IMR-90 (cell line): ENCODE data around the gene DCAF10.
"Not testable (repeated sequence)": the region's sequence is repeated elsewhere in the genome, so short reads cannot be mapped to it uniquely, and the experiment has no call there.

ENCODE experiments used
- BHLHE40 ChIP-seq: fragments of 150-350 bp; IDR thresholded peaks from 2 replicates; pipeline ENCODE4 v1.6.1; 2016; ENCODE audit warnings: mild to moderate bottlenecking, low read depth, low read length
- CEBPB ChIP-seq: IDR thresholded peaks from 2 replicates; pipeline ENCODE4 v1.6.1; 2012; ENCODE audit warnings: low read depth, low read length, improper control_type of control experiment
- CHD1 ChIP-seq: IDR thresholded peaks from 2 replicates; pipeline ENCODE4 v1.6.1; 2012; ENCODE audit warnings: low read depth, low read length, improper control_type of control experiment
- MAFK ChIP-seq: IDR thresholded peaks from 2 replicates; pipeline ENCODE4 v1.6.1; 2012; ENCODE audit warnings: low read depth, low read length, improper control_type of control experiment
- MXI1 ChIP-seq: IDR thresholded peaks from 2 replicates; pipeline ENCODE4 v1.6.1; 2012; ENCODE audit warnings: low read depth, mild to moderate bottlenecking, low read length, moderate library complexity, borderline replicate concordance
- NFE2L2 ChIP-seq: fragments of 150-350 bp; IDR thresholded peaks from 2 replicates; pipeline ENCODE4 v1.6.1; 2016; ENCODE audit warnings: low read depth, mild to moderate bottlenecking, low read length
- POLR2A ChIP-seq: IDR thresholded peaks from 2 replicates; pipeline ENCODE4 v1.6.1; 2012; ENCODE audit warnings: mild to moderate bottlenecking, low read depth, low read length
- RAD21 ChIP-seq: IDR thresholded peaks from 2 replicates; pipeline ENCODE4 v1.6.1; 2012; ENCODE audit warnings: low read length, improper control_type of control experiment
- RCOR1 ChIP-seq: IDR thresholded peaks from 2 replicates; pipeline ENCODE4 v1.6.1; 2012; ENCODE audit warnings: mild to moderate bottlenecking, low read length, improper control_type of control experiment; ENCODE audit not compliant: insufficient replicate concordance
- RFX5 ChIP-seq: IDR thresholded peaks from 2 replicates; pipeline ENCODE4 v1.8.0; 2012; ENCODE audit warnings: low read depth, mild to moderate bottlenecking, low read length, moderate library complexity
- SMC3 ChIP-seq: fragments of 150-350 bp; IDR thresholded peaks from 2 replicates; pipeline ENCODE4 v1.6.1; 2016; ENCODE audit warnings: low read depth, mild to moderate bottlenecking, antibody characterized with exemption, low read length, moderate library complexity
- TF ChIP-seq, protein P1 (sequence below): conservative IDR thresholded peaks from 2 replicates; pipeline ENCODE4 v1.5.1; 2012; ENCODE audit warnings: mild to moderate bottlenecking, low read depth, low read length, improper control_type of control experiment
- TF ChIP-seq, protein P2 (sequence below): fragments of 150-350 bp; IDR thresholded peaks from 2 replicates; pipeline ENCODE4 v1.6.1; 2017; ENCODE audit warnings: mild to moderate bottlenecking, antibody characterized with exemption, low read length, low read depth
- TF ChIP-seq, protein P3 (sequence below): fragments of 150-350 bp; IDR thresholded peaks from 2 replicates; pipeline ENCODE4 v1.6.1; 2016; ENCODE audit warnings: low read depth, mild to moderate bottlenecking, low read length, moderate library complexity, borderline replicate concordance

DNA sequence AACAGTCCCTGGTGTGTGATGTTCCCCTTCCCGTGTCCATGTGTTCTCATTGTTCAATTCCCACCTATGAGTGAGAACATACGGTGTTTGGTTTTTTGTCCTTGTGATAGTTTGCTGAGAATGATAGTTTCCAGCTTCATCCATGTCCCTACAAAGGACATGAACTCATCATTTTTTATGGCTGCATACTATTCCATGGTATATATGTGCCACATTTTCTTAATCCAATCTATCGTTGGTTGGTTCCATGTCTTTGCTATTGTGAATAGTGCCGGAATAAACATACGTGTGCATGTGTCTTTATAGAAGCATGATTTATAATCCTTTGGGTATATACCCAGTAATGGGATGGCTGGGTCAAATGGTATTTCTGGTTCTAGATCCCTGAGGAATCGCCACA is 35.3 kb upstream of the DCAF10 start:
- not testable (repeated sequence) for TF ChIP-seq POLR2A, RAD21, MXI1, RCOR1, BHLHE40, RFX5, SMC3, CEBPB, CHD1, NFE2L2, MAFK
- TF ChIP-seq, protein P1, sequence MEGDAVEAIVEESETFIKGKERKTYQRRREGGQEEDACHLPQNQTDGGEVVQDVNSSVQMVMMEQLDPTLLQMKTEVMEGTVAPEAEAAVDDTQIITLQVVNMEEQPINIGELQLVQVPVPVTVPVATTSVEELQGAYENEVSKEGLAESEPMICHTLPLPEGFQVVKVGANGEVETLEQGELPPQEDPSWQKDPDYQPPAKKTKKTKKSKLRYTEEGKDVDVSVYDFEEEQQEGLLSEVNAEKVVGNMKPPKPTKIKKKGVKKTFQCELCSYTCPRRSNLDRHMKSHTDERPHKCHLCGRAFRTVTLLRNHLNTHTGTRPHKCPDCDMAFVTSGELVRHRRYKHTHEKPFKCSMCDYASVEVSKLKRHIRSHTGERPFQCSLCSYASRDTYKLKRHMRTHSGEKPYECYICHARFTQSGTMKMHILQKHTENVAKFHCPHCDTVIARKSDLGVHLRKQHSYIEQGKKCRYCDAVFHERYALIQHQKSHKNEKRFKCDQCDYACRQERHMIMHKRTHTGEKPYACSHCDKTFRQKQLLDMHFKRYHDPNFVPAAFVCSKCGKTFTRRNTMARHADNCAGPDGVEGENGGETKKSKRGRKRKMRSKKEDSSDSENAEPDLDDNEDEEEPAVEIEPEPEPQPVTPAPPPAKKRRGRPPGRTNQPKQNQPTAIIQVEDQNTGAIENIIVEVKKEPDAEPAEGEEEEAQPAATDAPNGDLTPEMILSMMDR = not testable (repeated sequence)
- TF ChIP-seq, protein P2, sequence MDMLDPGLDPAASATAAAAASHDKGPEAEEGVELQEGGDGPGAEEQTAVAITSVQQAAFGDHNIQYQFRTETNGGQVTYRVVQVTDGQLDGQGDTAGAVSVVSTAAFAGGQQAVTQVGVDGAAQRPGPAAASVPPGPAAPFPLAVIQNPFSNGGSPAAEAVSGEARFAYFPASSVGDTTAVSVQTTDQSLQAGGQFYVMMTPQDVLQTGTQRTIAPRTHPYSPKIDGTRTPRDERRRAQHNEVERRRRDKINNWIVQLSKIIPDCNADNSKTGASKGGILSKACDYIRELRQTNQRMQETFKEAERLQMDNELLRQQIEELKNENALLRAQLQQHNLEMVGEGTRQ = not testable (repeated sequence)
- TF ChIP-seq, protein P3, sequence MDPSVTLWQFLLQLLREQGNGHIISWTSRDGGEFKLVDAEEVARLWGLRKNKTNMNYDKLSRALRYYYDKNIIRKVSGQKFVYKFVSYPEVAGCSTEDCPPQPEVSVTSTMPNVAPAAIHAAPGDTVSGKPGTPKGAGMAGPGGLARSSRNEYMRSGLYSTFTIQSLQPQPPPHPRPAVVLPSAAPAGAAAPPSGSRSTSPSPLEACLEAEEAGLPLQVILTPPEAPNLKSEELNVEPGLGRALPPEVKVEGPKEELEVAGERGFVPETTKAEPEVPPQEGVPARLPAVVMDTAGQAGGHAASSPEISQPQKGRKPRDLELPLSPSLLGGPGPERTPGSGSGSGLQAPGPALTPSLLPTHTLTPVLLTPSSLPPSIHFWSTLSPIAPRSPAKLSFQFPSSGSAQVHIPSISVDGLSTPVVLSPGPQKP = not testable (repeated sequence)
